Stimulated activated CD4-positive, alpha-beta T cell treated with anti-CD3 and anti-CD28 coated beads, Interleukin-4, amount 100 ng/mL, for 1 hour (primary cell): ENCODE data around the gene NKG7.
"Not testable (repeated sequence)": the region's sequence is repeated elsewhere in the genome, so short reads cannot be mapped to it uniquely, and the experiment has no call there.

Experiments
- DNase-seq: peaks from one replicate; pipeline ENCODE4 v3.0.0-alpha.2; 2020

The NKG7 gene

GRCh38 chr19:51372649-51373504 is at the start of gene NKG7:
NKG7 (minus strand) TSS chr19:51372654; CDS start chr19:51372535, 119 bp downstream.
- peak; percentile 58 for DNase-seq

GRCh38 chr19:51422053-51422448 is 49.6 kb upstream of the NKG7 start:
- DNase-seq = peak; percentile 89

- DNase-seq = no peak
Measured at GRCh38 chr19:51421229-51422052, 49.0 kb upstream of the NKG7 start.

- DNase-seq = not testable (repeated sequence)
Measured at GRCh38 chr19:51420511-51420910, 48.1 kb upstream of the NKG7 start.

- DNase-seq = no peak
Measured at GRCh38 chr19:51418707-51419106, 46.3 kb upstream of the NKG7 start.

GRCh38 chr19:51417810-51418157 is 45.3 kb upstream of the NKG7 start:
- no peak for DNase-seq

GRCh38 chr19:51417107-51417809 is 44.8 kb upstream of the NKG7 start, which contains the start of gene SIGLEC10:
SIGLEC10 (minus strand) TSS chr19:51417642; CDS start chr19:51417581, 61 bp downstream.
- DNase-seq = peak; percentile 21

- DNase-seq = not testable (repeated sequence)
Measured at GRCh38 chr19:51416422-51416821, 44.0 kb upstream of the NKG7 start.

- no peak for DNase-seq
Measured at GRCh38 chr19:51415187-51415586, 42.7 kb upstream of the NKG7 start.

GRCh38 chr19:51410950-51411748 is 38.7 kb upstream of the NKG7 start:
- no peak for DNase-seq

- DNase-seq = peak; percentile 10
Measured at GRCh38 chr19:51407511-51408131, 35.2 kb upstream of the NKG7 start.

GRCh38 chr19:51402117-51402516 is 29.7 kb upstream of the NKG7 start:
- no peak for DNase-seq

- DNase-seq = not testable (repeated sequence)
Measured at GRCh38 chr19:51399936-51400335, 27.5 kb upstream of the NKG7 start.

GRCh38 chr19:51399231-51399630 is 26.8 kb upstream of the NKG7 start:
- DNase-seq = no peak

- DNase-seq = no peak
Measured at GRCh38 chr19:51398096-51398704, 25.7 kb upstream of the NKG7 start.

GRCh38 chr19:51397453-51397852 is 25.0 kb upstream of the NKG7 start:
- not testable (repeated sequence) for DNase-seq

GRCh38 chr19:51396175-51396574 is 23.7 kb upstream of the NKG7 start:
- DNase-seq = no peak

GRCh38 chr19:51394050-51394836 is 21.8 kb upstream of the NKG7 start:
- peak; percentile 80 for DNase-seq

GRCh38 chr19:51392701-51393100 is 20.2 kb upstream of the NKG7 start:
- no peak for DNase-seq

- DNase-seq = no peak
Measured at GRCh38 chr19:51391073-51391611, 18.7 kb upstream of the NKG7 start.
